HG02642 (cell line): ENCODE measurements around the gene EVI5.
"Not testable (repeated sequence)": the region's sequence is repeated elsewhere in the genome, so short reads cannot be mapped to it uniquely, and the experiment has no call there.

ENCODE experiments used
- ATAC-seq: cut with Tn5 transposase; IDR thresholded peaks from one replicate; pipeline ENCODE4 v1.9.1; 2021; ENCODE audit warnings: mild to moderate bottlenecking; ENCODE audit not compliant: unreplicated experiment, poor library complexity

The EVI5 gene

GRCh38 chr1:92707292-92707691 lies 77.6 kb downstream of the EVI5 start:
- ATAC-seq, result no peak

DNA sequence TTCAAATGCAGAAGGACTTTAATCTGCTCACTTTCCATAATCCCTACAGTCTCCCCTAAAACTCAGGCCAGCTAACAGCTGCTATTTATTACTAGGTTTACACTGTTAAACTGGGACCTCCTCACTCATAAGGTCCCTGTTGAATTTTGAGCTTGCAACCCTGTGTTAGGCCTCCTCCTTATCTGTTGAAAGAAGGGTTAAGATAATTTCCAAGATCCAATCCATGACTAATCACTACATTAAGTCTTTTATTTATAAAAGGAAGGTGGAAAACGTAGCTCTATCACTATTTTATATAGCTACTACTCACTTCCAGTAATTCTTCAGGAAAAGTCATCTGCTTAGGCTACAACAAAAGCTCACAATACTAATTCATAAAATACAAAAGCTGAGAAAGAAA lies 79.5 kb downstream of the EVI5 start:
- no peak for ATAC-seq

- no peak for ATAC-seq
These were observed 83.8 kb downstream of the EVI5 start for GRCh38 chr1:92701147-92701546.

GRCh38 chr1:92698932-92699331 lies 86.0 kb downstream of the EVI5 start:
- no peak for ATAC-seq

DNA sequence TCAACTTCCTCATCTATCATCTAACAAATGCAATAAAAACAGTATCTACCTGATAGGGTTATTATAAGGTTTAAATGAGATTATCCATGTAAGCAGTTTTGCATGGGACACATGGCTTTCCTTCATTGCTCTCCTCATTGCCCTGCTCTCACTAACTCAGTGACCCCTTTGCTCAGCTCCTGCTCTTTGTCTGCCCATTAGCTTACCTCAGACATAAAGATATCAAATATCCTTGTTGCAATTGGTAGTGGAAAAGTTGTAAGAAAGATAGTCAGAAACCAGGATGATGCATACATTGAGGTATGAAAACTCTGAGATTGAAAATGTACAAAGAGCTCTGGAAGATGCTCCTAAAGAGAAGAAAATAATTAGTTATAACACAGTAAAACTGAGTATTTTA lies 89.8 kb downstream of the EVI5 start:
- ATAC-seq, result no peak

DNA sequence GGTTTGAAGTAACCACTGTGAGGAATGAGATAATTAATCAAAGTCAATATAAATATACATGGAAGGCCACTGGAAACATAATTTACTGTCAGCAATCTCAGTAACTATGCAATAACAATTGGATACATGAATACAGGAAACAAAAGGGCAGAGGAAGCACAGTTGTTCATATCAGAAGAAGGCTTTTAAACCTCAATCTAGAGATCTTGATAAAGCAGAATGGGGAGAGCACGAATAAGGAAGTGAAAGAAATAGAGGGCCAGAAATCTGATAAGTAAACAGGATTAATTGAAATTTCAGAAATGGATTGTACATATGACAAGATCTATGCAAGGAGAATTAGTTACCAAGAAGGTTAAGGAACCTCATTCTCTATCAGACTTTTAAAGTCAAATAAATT lies 93.0 kb downstream of the EVI5 start:
- ATAC-seq, result no peak

DNA sequence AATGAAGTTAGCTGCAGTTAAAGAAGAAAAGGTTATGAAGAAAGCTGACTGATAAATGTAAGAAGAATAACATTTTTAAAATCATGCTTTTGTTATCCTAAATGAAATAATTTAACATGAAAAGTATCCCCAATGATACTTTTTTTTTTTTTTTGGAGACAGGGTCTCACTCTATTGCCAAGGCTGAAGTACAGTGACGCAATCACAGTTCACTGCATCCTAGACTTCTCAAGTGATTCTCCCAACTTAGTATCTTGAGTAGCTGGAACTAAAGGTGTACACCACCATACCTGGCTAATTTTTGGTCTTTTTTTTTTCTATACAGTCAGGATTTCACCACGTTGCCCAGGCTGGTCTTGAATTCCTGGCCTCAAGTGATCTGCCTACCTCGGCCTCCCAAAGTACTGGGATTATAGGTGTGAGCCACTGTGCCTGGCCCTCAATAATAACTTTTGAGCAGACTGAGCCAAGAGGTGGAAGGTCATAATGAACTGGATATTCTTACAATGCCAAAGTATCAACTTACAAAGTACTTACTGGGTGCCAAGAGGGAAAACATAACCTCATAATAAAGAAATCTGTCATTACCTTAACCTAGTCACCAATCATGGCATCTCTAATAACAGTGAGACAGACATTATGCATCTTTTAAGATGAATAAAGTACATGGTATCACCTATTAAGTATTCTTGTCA lies 94.5 kb downstream of the EVI5 start:
- no peak for ATAC-seq

GRCh38 chr1:92679980-92680379 lies 104.9 kb downstream of the EVI5 start:
- ATAC-seq, result no peak

DNA sequence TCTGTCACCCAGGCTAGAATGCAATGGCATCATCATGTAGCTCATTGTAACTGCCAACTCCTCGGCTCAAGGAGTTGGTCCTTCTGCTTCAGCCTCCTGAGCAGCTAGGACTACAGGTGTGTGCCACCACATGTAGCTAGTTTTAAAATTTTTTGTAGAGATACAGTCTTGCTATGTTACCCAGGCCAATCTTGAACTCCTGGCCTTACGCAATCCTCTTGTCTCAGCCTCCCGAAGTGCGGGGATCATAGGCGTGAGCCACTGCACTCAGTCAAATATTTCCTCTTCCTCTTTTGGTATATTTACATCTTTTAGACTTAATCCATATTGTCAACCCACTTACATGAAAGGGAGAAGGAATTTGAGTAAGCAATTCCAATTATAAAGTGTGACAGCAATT lies 121.1 kb downstream of the EVI5 start:
- no peak for ATAC-seq

GRCh38 chr1:92662048-92662447 lies 122.9 kb downstream of the EVI5 start:
- no peak for ATAC-seq

- no peak for ATAC-seq
These were observed 127.2 kb downstream of the EVI5 start for GRCh38 chr1:92657701-92658100.

GRCh38 chr1:92655197-92655801 lies 129.6 kb downstream of the EVI5 start:
- no peak for ATAC-seq

GRCh38 chr1:92653605-92654381 lies 131.1 kb downstream of the EVI5 start:
- no peak for ATAC-seq

DNA sequence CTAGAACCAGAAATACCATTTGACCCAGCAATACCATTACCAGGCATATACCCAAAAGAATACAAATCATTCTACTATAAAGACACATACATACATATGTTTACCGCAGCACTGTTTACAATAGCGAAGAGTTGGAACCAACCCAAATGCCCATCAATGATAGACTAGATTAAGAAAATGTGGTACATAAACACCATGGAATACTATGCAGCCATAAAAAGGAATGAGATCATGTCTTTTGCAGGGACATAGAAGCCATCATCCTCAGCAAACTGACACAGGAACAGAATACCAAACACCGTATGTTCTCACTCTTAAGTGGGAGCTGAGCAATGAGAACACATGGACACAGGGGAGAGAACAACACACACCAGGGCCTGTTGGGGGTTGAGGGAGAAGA lies 144.2 kb downstream of the EVI5 start:
- ATAC-seq, result not testable (repeated sequence)

GRCh38 chr1:92638498-92638897 lies 146.4 kb downstream of the EVI5 start:
- no peak for ATAC-seq

DNA sequence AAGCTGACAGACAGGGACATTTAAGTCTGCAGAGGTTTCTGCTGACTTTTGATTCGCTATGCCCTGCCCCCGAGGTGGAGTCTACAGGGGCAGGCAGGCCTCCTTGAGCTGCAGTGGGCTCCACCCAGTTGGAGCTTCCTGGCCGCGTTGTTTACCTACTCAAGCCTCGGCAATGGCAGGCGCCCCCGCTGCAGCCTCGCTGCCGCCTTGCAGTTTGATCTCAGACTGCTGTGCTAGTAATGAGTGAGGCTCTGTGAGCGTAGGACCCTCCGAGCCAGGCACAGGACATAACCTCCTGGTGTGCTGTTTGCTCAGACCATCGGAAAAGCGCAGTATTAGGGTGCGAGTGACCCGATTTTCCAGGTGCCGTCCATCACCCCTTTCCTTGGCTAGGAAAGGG lies 149.7 kb downstream of the EVI5 start:
- not testable (repeated sequence) for ATAC-seq

DNA sequence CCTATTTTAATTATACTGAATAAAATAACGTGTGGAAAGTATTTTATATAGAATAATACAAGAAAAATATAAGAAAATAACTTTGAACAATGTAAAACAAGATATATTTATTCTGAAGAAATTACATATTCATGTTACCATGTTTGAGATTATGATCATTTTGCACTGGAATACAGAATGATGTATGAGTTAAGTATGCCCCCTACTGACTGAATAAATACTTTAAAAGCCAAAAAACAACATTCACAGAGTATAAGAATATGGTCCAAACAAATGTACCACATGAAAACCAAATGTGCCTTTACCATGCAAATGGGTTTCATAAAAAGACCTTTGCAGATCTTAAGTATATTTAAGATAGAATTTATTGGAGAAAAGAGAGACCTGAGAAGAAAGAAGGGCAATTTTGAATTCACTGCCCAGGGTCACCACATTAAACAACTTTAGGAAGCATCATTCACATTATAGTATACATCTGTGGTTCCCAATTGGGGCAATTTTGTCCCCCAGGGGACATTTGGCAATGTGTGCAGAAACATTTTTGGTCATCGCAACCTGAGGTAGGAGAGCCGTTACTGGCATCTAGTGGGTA lies 161.6 kb downstream of the EVI5 start:
- ATAC-seq, result no peak

- ATAC-seq, result no peak
These were observed 165.3 kb downstream of the EVI5 start for GRCh38 chr1:92619466-92620189.

- ATAC-seq, result no peak
These were observed 183.9 kb downstream of the EVI5 start for GRCh38 chr1:92601044-92601443.

DNA sequence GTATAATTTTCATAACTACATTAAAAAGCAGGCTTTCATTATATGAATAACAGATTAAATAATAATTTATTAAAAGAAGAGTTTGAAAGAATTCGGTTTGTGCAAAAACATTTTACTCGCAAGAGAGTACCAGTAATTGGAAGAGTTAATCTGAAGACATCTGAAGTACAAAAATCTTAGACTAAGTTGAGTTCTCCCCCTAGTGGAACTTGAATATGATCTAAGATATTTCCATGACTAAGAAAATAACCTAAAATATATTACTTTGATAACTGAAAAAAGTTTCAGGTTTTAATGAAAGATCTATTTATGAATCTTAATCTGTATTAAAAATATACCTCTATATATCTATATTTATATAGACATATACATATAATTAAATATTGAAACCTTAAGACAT lies 185.7 kb downstream of the EVI5 start:
- ATAC-seq, result no peak
